A673 (cell line): ENCODE data around the gene ADAD1. TPM values are rescaled to one million over a fixed set of nuclear protein-coding genes. Genes with fewer than 3 reads are reported as not detected.

Experiments
- BruUV-seq: library from RNA; stranded (reverse); fragments of 400-500 nt; replicated peaks from 2 replicates; lab custom pipeline; 2021; lab: Mats Ljungman, UMichigan
- CTCF ChIA-PET: fragments of 300-600 bp; sonication (Branson Sonifier 250); formaldehyde crosslinking; loops from one replicate; lab custom pipeline; 2022; ENCODE audit warnings: antibody characterized with exemption; lab: Charles Lee
- POLR2A ChIA-PET: fragments of 300-600 bp; sonication (Branson Sonifier 250); formaldehyde crosslinking; loops from one replicate; lab custom pipeline; 2022; ENCODE audit warnings: antibody characterized with exemption; ENCODE audit not compliant: low non-redundant PET; lab: Charles Lee
- DNase-seq: peaks from one replicate; pipeline ENCODE4 v3.0.0-alpha.2; 2015; ENCODE audit warnings: low spot score
- H3K27ac ChIP-seq: fragments of 200-600 bp; sonication (generic); 2 replicates; pipeline ENCODE4 v1.5.1; 2016; ENCODE audit warnings: mixed run types, low read depth, mild to moderate bottlenecking, mixed read lengths, antibody characterized with exemption, low read length; ENCODE audit not compliant: poor library complexity, severe bottlenecking
- H3K27me3 ChIP-seq: fragments of 200-600 bp; sonication (generic); replicated peaks from 2 replicates; pipeline ENCODE4 v1.6.1; 2017; ENCODE audit warnings: mixed run types, low read depth, mild to moderate bottlenecking, mixed read lengths, antibody characterized with exemption, low read length; ENCODE audit not compliant: insufficient read depth, poor library complexity
- H3K36me3 ChIP-seq: fragments of 200-600 bp; sonication (generic); 2 replicates; pipeline ENCODE4 v1.6.1; 2016; ENCODE audit warnings: mixed run types, mild to moderate bottlenecking, mixed read lengths, antibody characterized with exemption, low read length; ENCODE audit not compliant: insufficient read depth, poor library complexity, severe bottlenecking
- H3K4me1 ChIP-seq: fragments of 200-600 bp; sonication (generic); 2 replicates; pipeline ENCODE4 v1.6.1; 2017; ENCODE audit warnings: mixed run types, mild to moderate bottlenecking, mixed read lengths, antibody characterized with exemption, low read length; ENCODE audit not compliant: insufficient read depth, poor library complexity, severe bottlenecking
- H3K4me3 ChIP-seq: fragments of 200-600 bp; sonication (generic); 2 replicates; pipeline ENCODE4 v1.5.1; 2016; ENCODE audit warnings: low read depth, mixed run types, mild to moderate bottlenecking, mixed read lengths, low read length; ENCODE audit not compliant: poor library complexity, severe bottlenecking
- H3K9me3 ChIP-seq: fragments of 200-600 bp; sonication (generic); 2 replicates; pipeline ENCODE4 v1.6.1; 2016; ENCODE audit warnings: mixed run types, low read depth, mild to moderate bottlenecking, mixed read lengths, antibody characterized with exemption, low read length; ENCODE audit not compliant: poor library complexity, severe bottlenecking
- CTCF ChIP-seq: fragments of 300-800, 200-600 bp; sonication (generic); conservative IDR thresholded peaks from 2 replicates; pipeline ENCODE4 v1.5.1; 2017; ENCODE audit warnings: low read depth, mild to moderate bottlenecking, antibody characterized with exemption, low read length, moderate library complexity, mixed read lengths
- EZH2 ChIP-seq: fragments of 200-600 bp; sonication (generic); IDR thresholded peaks from 2 replicates; pipeline ENCODE4 v1.6.1; 2017; ENCODE audit warnings: borderline replicate concordance, low read depth, mild to moderate bottlenecking, mixed read lengths, antibody characterized with exemption, low read length; ENCODE audit not compliant: poor library complexity, severe bottlenecking
- intact Hi-C: fragments of 100-400 bp; cut with micrococcal nuclease; formaldehyde crosslinking; loops from one replicate; pipeline ENCODE4 v1.10.0; 2022; ENCODE audit not compliant: unreplicated experiment
- total RNA-seq: library from RNA; stranded (reverse); gene quantifications from 2 replicates; pipeline ENCODE4 v1.2.3, GENCODE V29; 2021

Gene ADAD1
- total RNA-seq, 1 experiment from 2014 or later, result not detected

GRCh38 chr4:122453384-122453995 lies 74.7 kb downstream of the ADAD1 start:
- H3K36me3 ChIP-seq, result no peaks in the 10 kb centered on the region
- no peaks in the 10 kb centered on the region for H3K4me1 ChIP-seq
- no peaks in the 10 kb centered on the region for H3K27me3 ChIP-seq
- H3K4me3 ChIP-seq, result no peak overlapping the region
- no peak overlapping the region for H3K27ac ChIP-seq
- no peaks in the 10 kb centered on the region for H3K9me3 ChIP-seq
- BruUV-seq, result no TSS peak
- TF ChIP-seq CTCF (no peak), EZH2 (no peak)
- intact Hi-C loops, result loop anchor here (5.0 kb wide), 3 partner anchors 474 to 551 kb away; partner anchors contain the start of gene TRPC3
- DNase-seq, result no peak
- CTCF ChIA-PET, result no interaction called here
- POLR2A ChIA-PET, result no interaction called here

DNA sequence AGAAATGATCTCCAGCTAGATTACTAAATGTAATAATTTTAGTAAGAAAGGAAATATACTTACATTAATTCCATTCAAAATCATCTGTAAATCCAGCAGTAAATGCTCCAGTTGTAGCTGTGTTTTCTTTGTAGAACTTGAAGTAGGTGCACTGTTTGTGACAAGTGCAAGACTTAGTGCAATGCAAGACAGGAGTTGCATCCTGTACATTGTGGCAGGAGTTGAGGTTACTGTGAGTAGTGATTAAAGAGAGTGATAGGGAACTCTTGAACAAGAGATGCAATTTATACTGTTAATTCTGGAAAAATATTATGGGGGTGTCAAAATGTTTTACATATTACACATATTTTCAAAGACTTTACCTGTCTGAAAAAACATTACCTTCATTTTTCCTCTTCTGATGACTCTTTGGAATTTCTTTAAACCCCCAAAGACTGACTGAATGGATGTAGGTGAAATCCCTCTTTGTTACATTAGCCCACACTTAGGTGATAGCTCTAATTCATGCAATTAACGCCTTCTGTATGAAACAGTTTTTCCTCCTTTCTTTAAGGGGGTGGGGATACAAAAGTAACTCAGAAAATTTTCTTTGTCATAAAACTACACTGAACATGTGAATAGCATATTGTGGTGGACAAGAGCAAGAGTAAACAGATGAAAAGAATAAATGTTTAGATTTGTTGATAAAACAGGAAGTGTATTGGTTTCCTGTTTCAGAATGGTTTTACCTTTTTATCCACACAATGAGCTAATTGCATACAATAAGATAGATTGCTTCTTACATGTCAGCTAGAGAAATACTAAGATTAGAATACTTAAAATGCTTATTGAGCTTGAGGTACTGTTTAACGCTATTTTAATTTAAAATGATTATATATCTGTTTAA lies 77.7 kb downstream of the ADAD1 start, which contains the start of gene IL2:
Gene IL2 (minus strand): TSS at position 495 of the 886 bp plus-strand sequence. CDS start 285 bp downstream, at position 210.
- intact Hi-C loops, result no loop called here
- POLR2A ChIA-PET, result no interaction called here

GRCh38 chr4:122458625-122459024 lies 79.8 kb downstream of the ADAD1 start:
- Histone ChIP-seq H3K9me3 (no peaks in the 10 kb centered on the region), H3K27ac (no peak overlapping the region), H3K27me3 (no peaks in the 10 kb centered on the region), H3K36me3 (no peaks in the 10 kb centered on the region), H3K4me1 (no peaks in the 10 kb centered on the region), H3K4me3 (no peak overlapping the region)
- CTCF ChIA-PET, result no interaction called here
- intact Hi-C loops, result no loop called here
- TF ChIP-seq CTCF, result no peak
- no TSS peak for BruUV-seq
- no peak for DNase-seq
- POLR2A ChIA-PET, result no interaction called here

More for the DNA sequence above, 77.7 kb downstream of the ADAD1 start, which contains the start of gene IL2:
- no peak for DNase-seq
- Histone ChIP-seq H3K27me3 (no peaks in the 10 kb centered on the region), H3K4me1 (no peaks in the 10 kb centered on the region), H3K4me3 (no peak within 1 kb of the TSS), H3K36me3 (no peaks in the 10 kb centered on the region), H3K9me3 (no peaks in the 10 kb centered on the region), H3K27ac (no peak within 1 kb of the TSS)
- TF ChIP-seq EZH2 (no peak), CTCF (no peak)
- CTCF ChIA-PET, result no interaction called here
- no TSS peak for BruUV-seq
